Aorta (tissue), 5 donors: ENCODE measurements around the gene DNMBP. TPM values are rescaled to one million over a fixed set of nuclear protein-coding genes. Genes with fewer than 3 reads are reported as not detected.
A peak's percentile ranks its signal among the peaks of the same experiment; 100 is the strongest.
"Not testable (repeated sequence)": the region's sequence is repeated elsewhere in the genome, so short reads cannot be mapped to it uniquely, and the experiment has no call there.

Experiments used
- ATAC-seq: fragments of 200-7000 bp; cut with Tn5 transposase; one replicate; pipeline ENCODE4 v1.9.1; 2022; ENCODE audit warnings: moderate library complexity; ENCODE audit not compliant: low FRiP score
- DNase-seq, 2 donors: peaks; one replicate each; pipeline ENCODE4 v3.0.0-alpha.2; 2020
- H3K27ac ChIP-seq, 2 donors: one replicate each; pipeline ENCODE4 v1.5.1; 2013; ENCODE audit warnings: low read length in 2 of 2, mild to moderate bottlenecking in 2 of 2, moderate library complexity in 2 of 2, control low read depth in 1 of 2, inconsistent platforms in 1 of 2, low read depth in 1 of 2
- H3K27me3 ChIP-seq, 2 donors: one replicate each; pipeline ENCODE4 v1.6.1; 2013; ENCODE audit warnings: control low read depth in 1 of 2, low read length in 1 of 2, mild to moderate bottlenecking in 1 of 2, moderate library complexity in 1 of 2; ENCODE audit not compliant: insufficient read depth in 2 of 2, control insufficient read depth in 1 of 2
- H3K36me3 ChIP-seq, 2 donors: one replicate each; pipeline ENCODE4 v1.6.1; 2013; ENCODE audit warnings: control low read depth in 1 of 2, low read length in 1 of 2, mild to moderate bottlenecking in 1 of 2; ENCODE audit not compliant: insufficient read depth in 2 of 2, control insufficient read depth in 1 of 2
- H3K4me1 ChIP-seq, 2 donors: one replicate each; pipeline ENCODE4 v1.6.1; 2013; ENCODE audit warnings: low read length in 2 of 2, control low read depth in 1 of 2, mild to moderate bottlenecking in 1 of 2, moderate library complexity in 1 of 2; ENCODE audit not compliant: insufficient read depth in 2 of 2, control insufficient read depth in 1 of 2
- H3K4me3 ChIP-seq, 2 donors: one replicate each; pipeline ENCODE4 v1.5.1; 2013; ENCODE audit warnings: low read length in 2 of 2, control low read depth in 1 of 2, mild to moderate bottlenecking in 1 of 2
- H3K9me3 ChIP-seq: one replicate; pipeline ENCODE4 v1.6.1; 2013; ENCODE audit warnings: mild to moderate bottlenecking, low read length; ENCODE audit not compliant: control insufficient read depth
- WGBS, 2 donors: extraction: QIAGEN DNeasy Blood & Tissue Kit; methylation state at CpG; one replicate each; pipeline ENCODE4 v1.1.7; 2013; 5-methylcytosine and 5-hydroxymethylcytosine counted together
- intact Hi-C, 2 donors: fragments of 100-400 bp; cut with DNase I; formaldehyde crosslinking; loops; one replicate each; pipeline versions ENCODE4 v1.14.2 to v1.15.0; 2022
- polyA plus RNA-seq, 2 donors: library from polyadenylated mRNA; stranded (reverse); fragments of 200-250 nt; gene quantifications; one replicate each; pipeline ENCODE4 v1.2.3, GENCODE V29; 2013
- total RNA-seq, 2 donors: library from RNA; stranded (reverse); fragmentation: NEBNext Ultra II Directional; extraction: Animal tissue kit (Norgen Biotek cat#: 25700); gene quantifications; one replicate each; pipeline ENCODE4 v1.2.1, GENCODE V29; 2021
- donor health status: healthy with polysubstance abuse.
- donor health status: Bipolar disorder and iron deficiency.
- donor health status: DM: no; HTN: no; CAD: no.
- donor health status: DM: no; HTN: no; CAD: no.
- donor health status: DM: yes; HTN: yes; CAD: no.

The DNMBP gene
- total and polyA plus RNA-seq, 4 donors = 5.5 to 23.9 (median 11.1) TPM

- Histone ChIP-seq H3K4me1 (peaks cover 0 to 4% of the 10 kb centered on the region in 2 donors), H3K27me3 (no peaks in the 10 kb centered on the region), H3K4me3 (no peak overlapping the region), H3K9me3 (no peaks in the 10 kb centered on the region), H3K36me3 (peaks cover 0 to 1% of the 10 kb centered on the region in 2 donors), H3K27ac (no peak overlapping the region)
- no peak for ATAC-seq
- intact Hi-C loops = no loop called here
- no peak for DNase-seq
- 93 to 95% methylated on average over 6 of the region's 6 CpGs for WGBS, 2 donors
Measured at GRCh38 chr10:99998889-99999288, 10.9 kb downstream of the DNMBP start.

GRCh38 chr10:99996671-99997648, 12.8 kb downstream of the DNMBP start:
- Histone ChIP-seq H3K27ac (no peak overlapping the region), H3K4me3 (no peak overlapping the region), H3K36me3 (peaks cover 0 to 1% of the 10 kb centered on the region in 2 donors), H3K4me1 (peaks cover 0 to 4% of the 10 kb centered on the region in 2 donors), H3K9me3 (no peaks in the 10 kb centered on the region), H3K27me3 (no peaks in the 10 kb centered on the region)
- WGBS, 2 donors = 33 to 40% methylated on average over 4 of the region's 4 CpGs
- no peak for ATAC-seq
- DNase-seq = no peak
- intact Hi-C loops = no loop called here

- intact Hi-C loops = no loop called here
- Histone ChIP-seq H3K27ac (no peak overlapping the region), H3K36me3 (peaks cover 0 to 1% of the 10 kb centered on the region in 2 donors), H3K4me1 (peaks cover 0 to 4% of the 10 kb centered on the region in 2 donors), H3K27me3 (no peaks in the 10 kb centered on the region), H3K4me3 (no peak overlapping the region), H3K9me3 (no peaks in the 10 kb centered on the region)
- DNase-seq (no peak), ATAC-seq (no peak)
- WGBS, 2 donors = 88 to 90% methylated on average over 3 of the region's 3 CpGs
Measured at GRCh38 chr10:99995713-99996112, 14.0 kb downstream of the DNMBP start.

DNA sequence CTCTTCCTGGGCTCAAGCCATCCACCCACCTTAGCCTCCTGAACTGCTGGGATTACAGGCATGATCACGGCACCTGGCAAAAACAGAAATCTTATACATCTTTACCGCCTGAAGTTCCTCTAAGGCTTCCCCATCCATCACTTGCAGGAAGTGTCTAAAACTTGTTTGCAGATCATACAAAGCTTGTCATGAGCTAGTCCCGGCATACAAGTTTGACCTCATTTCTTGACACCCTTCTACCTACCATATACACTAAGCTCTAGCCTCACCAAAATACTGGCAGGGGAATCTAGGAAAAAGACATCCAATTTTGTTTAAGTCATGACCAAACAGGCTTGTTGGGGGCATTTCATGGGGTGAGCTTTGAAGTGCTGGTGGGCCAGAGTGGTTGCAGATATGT, 14.5 kb downstream of the DNMBP start:
- Histone ChIP-seq H3K4me3 (no peak overlapping the region), H3K9me3 (no peaks in the 10 kb centered on the region), H3K27ac (no peak overlapping the region), H3K36me3 (peaks cover 0 to 1% of the 10 kb centered on the region in 2 donors), H3K4me1 (peaks cover 0 to 4% of the 10 kb centered on the region in 2 donors), H3K27me3 (no peaks in the 10 kb centered on the region)
- ATAC-seq = no peak
- no peak for DNase-seq
- intact Hi-C loops = no loop called here
- 94 to 97% methylated on average over 3 of the region's 3 CpGs for WGBS, 2 donors

DNA sequence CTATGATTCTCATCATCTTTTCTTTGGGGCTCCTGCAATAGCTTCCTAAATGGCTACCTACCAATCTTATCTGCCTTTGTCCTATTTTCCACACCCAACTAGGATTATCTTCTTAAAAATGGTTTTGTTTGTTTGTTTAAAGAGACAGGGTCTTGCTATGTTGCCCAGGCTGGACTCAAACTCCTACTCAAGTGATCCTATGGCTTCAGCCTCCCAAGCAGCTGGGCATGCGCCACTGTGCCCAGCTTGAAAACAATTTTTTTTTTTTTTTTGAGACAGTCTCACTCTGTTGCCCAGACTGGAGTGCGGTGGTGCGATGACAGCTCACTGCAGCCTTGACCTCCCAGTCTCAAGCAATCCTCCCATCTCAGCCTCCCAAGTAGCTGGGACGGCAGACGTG, 14.9 kb downstream of the DNMBP start:
- intact Hi-C loops = no loop called here
- DNase-seq (no peak), ATAC-seq (no peak)
- Histone ChIP-seq H3K27ac (no peak overlapping the region), H3K27me3 (no peaks in the 10 kb centered on the region), H3K4me1 (peaks cover 0 to 4% of the 10 kb centered on the region in 2 donors), H3K4me3 (no peak overlapping the region), H3K9me3 (no peaks in the 10 kb centered on the region), H3K36me3 (peaks cover 0 to 1% of the 10 kb centered on the region in 2 donors)
- 78 to 97% methylated on average over 5 of the region's 5 CpGs for WGBS, 2 donors

DNA sequence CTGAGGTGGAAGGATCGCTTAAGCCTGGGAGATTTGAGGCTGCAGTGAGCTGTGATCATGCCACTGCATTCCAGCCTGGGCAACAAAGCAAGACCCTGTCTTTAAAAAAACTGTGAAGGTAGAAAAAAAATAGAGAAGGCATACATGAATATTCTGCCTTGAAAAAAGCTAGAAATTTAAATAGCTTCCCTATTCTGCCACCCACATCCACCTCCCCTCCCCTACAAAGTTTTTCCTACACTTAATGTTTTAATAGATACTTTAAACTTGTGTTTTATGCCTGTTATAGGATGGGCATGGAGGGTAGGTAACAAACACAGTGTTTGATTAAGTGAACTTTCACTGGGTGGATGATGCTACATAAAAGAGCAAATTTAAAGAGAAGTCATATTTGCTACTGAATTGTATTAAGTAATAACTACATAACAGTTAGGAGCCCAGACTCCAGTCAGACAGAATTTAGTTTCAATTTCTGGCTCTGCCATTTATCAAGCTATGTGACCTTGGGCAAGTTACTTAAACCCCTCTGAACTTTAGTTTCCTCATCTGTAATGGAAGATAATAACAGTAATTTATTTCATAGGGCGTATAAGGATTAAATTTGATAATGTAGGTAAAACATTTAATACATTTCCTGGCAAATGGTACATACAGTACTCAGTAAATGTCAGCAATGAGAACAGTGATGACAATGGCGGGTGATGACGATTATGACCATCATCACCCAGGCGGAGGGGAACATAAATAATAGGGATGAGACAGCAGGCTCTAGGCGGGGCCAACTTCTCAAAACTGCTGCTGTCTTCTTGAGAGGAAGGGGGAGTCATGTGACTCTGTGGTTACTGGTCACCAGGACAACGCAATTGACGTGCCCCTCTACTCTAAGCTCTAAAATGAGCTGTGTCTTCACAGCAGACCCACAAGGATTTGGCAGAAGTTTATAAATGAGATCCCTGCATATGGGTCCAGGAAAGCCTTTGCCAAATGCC, 15.8 kb downstream of the DNMBP start:
- H3K27ac ChIP-seq = no peak overlapping the region
- intact Hi-C loops = no loop called here
- H3K4me3 ChIP-seq = no peak overlapping the region
- DNase-seq (peak in 1 of 2 donors; percentile 87), ATAC-seq (peak; percentile 69)
- no peaks in the 10 kb centered on the region for H3K9me3 ChIP-seq
- H3K27me3 ChIP-seq = no peaks in the 10 kb centered on the region
- H3K36me3 ChIP-seq = peaks cover 0 to 1% of the 10 kb centered on the region in 2 donors
- WGBS, 2 donors = 76 to 86% methylated on average over 8 of the region's 8 CpGs
- peaks cover 0 to 4% of the 10 kb centered on the region in 2 donors for H3K4me1 ChIP-seq

DNA sequence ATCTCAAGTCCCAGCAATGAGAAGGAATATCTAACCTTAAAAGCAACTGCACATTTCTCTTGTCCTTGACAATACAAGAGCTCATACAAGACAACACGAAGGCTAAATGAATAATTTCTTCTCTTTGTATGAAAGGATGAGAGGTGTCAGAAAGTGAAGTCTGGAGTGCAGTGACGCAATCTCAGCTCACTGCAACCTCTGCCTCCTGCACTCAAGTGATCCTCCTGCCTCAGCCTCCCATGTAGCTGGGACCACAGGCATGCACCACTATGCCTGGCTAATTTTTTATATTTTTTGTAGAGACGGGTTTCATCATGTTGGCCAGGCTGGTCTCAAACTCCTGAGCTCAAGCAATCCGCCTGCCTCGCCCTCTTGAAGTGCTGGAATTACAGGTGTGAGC, 24.1 kb downstream of the DNMBP start:
- H3K9me3 ChIP-seq, H3K36me3 ChIP-seq, H3K4me3 ChIP-seq, DNase-seq, H3K4me1 ChIP-seq, intact Hi-C loops, H3K27ac ChIP-seq, ATAC-seq, H3K27me3 ChIP-seq: not testable (repeated sequence)
- WGBS, 2 donors = 96% methylated on average over 5 of the region's 5 CpGs

DNA sequence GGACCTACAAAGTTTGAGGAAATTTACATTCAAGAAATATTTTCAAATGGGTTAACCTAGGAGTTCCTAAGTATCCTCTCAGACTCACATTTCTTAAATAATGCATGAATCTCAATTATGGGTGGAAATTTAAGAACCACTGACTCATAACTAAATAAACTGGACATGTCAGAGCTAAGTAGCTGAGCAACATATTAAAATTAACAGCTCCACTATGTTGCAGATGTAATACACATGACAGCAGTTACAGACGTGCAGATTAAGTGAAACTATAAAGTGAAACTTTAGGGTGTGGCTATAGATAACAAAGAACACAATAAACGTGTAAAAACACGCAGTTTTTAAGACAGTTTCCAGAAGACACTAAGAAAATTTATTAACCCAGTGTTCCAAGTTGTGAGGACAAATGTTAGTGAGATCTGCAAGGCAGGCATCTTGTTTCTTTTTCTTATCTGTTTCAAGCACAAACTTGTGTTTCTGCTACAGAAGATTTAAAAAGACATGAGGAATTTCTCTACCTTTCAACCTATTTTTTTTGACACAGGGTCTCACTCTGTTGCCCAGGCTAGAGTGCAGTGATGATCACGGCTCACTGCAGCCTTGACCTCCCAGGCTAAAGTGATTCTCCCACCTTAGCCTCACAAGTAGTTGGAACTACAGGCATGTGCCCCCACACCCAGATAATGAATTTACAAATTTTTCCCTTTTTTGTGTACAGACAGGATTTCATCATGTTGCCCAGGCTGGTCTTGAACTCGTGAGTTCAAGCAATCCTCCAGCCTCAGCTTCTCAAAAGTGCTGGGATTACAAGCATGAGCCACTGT, 25.3 kb downstream of the DNMBP start:
- no peak overlapping the region for H3K4me3 ChIP-seq
- no peaks in the 10 kb centered on the region for H3K9me3 ChIP-seq
- H3K36me3 ChIP-seq = no peaks in the 10 kb centered on the region
- no peaks in the 10 kb centered on the region for H3K27me3 ChIP-seq
- H3K27ac ChIP-seq = no peak overlapping the region
- ATAC-seq = no peak
- H3K4me1 ChIP-seq = peaks cover 0 to 2% of the 10 kb centered on the region in 2 donors
- intact Hi-C loops = no loop called here
- DNase-seq = no peak
- WGBS, 2 donors = 58 to 68% methylated on average over 5 of the region's 5 CpGs
